Measurements from ENCODE around the gene AP1G1.

AP1G1 gene

GRCh38 chr16:71754108-71754507, 54.5 kb downstream of the AP1G1 start:
- DNase-seq (ENCODE audit: low read depth), result no peak

GRCh38 chr16:71748226-71748625, 60.4 kb downstream of the AP1G1 start:
- DNase-seq (ENCODE audit: low read depth), result no peak

- DNase-seq (ENCODE audit: low read depth), result no peak
These were observed 62.1 kb downstream of the AP1G1 start for GRCh38 chr16:71746442-71747046.

GRCh38 chr16:71738855-71739254, 69.8 kb downstream of the AP1G1 start:
- DNase-seq (ENCODE audit: low read depth), result no peak

- no peak for DNase-seq (ENCODE audit: low read depth)
These were observed 71.1 kb downstream of the AP1G1 start for GRCh38 chr16:71737501-71737900.

- no peak for DNase-seq (ENCODE audit: low read depth)
These were observed 74.1 kb downstream of the AP1G1 start for GRCh38 chr16:71734511-71734910.

- DNase-seq (ENCODE audit: low read depth), result no peak
These were observed 76.0 kb downstream of the AP1G1 start for GRCh38 chr16:71732587-71732986.

- no peak for DNase-seq (ENCODE audit: low read depth)
These were observed 80.9 kb downstream of the AP1G1 start for GRCh38 chr16:71727551-71728324.

- no peak for DNase-seq (ENCODE audit: low read depth)
These were observed 81.9 kb downstream of the AP1G1 start for GRCh38 chr16:71726476-71727315.

GRCh38 chr16:71724320-71724751, 84.3 kb downstream of the AP1G1 start, which contains the start of gene PHLPP2:
Gene PHLPP2, minus strand, starts transcription at chr16:71724701. Its CDS starts 9,906 bp downstream, at chr16:71714795.
- no peak for DNase-seq (ENCODE audit: low read depth)

GRCh38 chr16:71723537-71724319, 84.9 kb downstream of the AP1G1 start:
- DNase-seq (ENCODE audit: low read depth), result peak; percentile 42

- no peak for DNase-seq (ENCODE audit: low read depth)
These were observed 85.7 kb downstream of the AP1G1 start for GRCh38 chr16:71722801-71723536.

- DNase-seq (ENCODE audit: low read depth), result no peak
These were observed 87.4 kb downstream of the AP1G1 start for GRCh38 chr16:71721066-71721740.

GRCh38 chr16:71712501-71712900, 96.1 kb downstream of the AP1G1 start:
- DNase-seq (ENCODE audit: low read depth), result no peak

GRCh38 chr16:71711789-71712188, 96.8 kb downstream of the AP1G1 start:
- no peak for DNase-seq (ENCODE audit: low read depth)

- no peak for DNase-seq (ENCODE audit: low read depth)
These were observed 99.3 kb downstream of the AP1G1 start for GRCh38 chr16:71709229-71709781.

GRCh38 chr16:71708696-71709095, 99.9 kb downstream of the AP1G1 start:
- DNase-seq (ENCODE audit: low read depth), result no peak

- no peak for DNase-seq (ENCODE audit: low read depth)
These were observed 101.4 kb downstream of the AP1G1 start for GRCh38 chr16:71707199-71707598.

GRCh38 chr16:71706046-71706445, 102.6 kb downstream of the AP1G1 start:
- no peak for DNase-seq (ENCODE audit: low read depth)

GRCh38 chr16:71703333-71703732, 105.3 kb downstream of the AP1G1 start:
- DNase-seq (ENCODE audit: low read depth), result no peak

All from CMK (cell line).